Kidney (tissue), 22 donors: ENCODE data around the gene GRIP2. TPM values are rescaled to one million over a fixed set of nuclear protein-coding genes. Genes with fewer than 3 reads are reported as not detected.

Experiments used
- DNase-seq, 5 donors: peaks; one replicate each; pipeline ENCODE4 v3.0.0-alpha.2; 2013 to 2020
- FAIRE-seq: peaks from 2 replicates; lab custom pipeline; 2012; peaks lifted over from hg19 to GRCh38; lab: Jason Lieb, UNC
- H3K27ac ChIP-seq, 2 donors: one replicate each; pipeline ENCODE4 v1.7.0; 2013; ENCODE audit warnings: low read depth in 2 of 2, low read length in 2 of 2, inconsistent platforms in 1 of 2
- H3K27me3 ChIP-seq: one replicate; pipeline ENCODE4 v1.7.1; 2013; ENCODE audit warnings: low read length, inconsistent platforms; ENCODE audit not compliant: control insufficient read depth, insufficient read depth
- H3K36me3 ChIP-seq, 3 donors: one replicate each; pipeline versions ENCODE4 v1.7.0 to v1.7.1; 2013; ENCODE audit warnings: low read length in 3 of 3, control low read depth in 1 of 3, inconsistent platforms in 1 of 3; ENCODE audit not compliant: insufficient read depth in 3 of 3, control insufficient read depth in 2 of 3
- H3K4me1 ChIP-seq, 3 donors: one replicate each; pipeline versions ENCODE4 v1.7.0 to v1.7.1; 2013; ENCODE audit warnings: low read length in 3 of 3, inconsistent platforms in 1 of 3, low read depth in 1 of 3; ENCODE audit not compliant: control insufficient read depth in 2 of 3, insufficient read depth in 2 of 3
- H3K4me3 ChIP-seq, 3 donors: one replicate each; pipeline versions ENCODE4 v1.7.0 to v1.8.1; 2013; ENCODE audit warnings: low read length in 3 of 3, control low read depth in 1 of 3, inconsistent platforms in 1 of 3
- H3K9ac ChIP-seq, 3 donors: one replicate each; pipeline versions ENCODE4 v1.7.0 to v1.7.1; 2013; ENCODE audit warnings: low read length in 3 of 3, control low read depth in 1 of 3, inconsistent platforms in 1 of 3
- H3K9me3 ChIP-seq, 3 donors: one replicate each; pipeline versions ENCODE4 v1.7.0 to v1.7.1; 2013; ENCODE audit warnings: low read length in 3 of 3, control low read depth in 1 of 3, inconsistent platforms in 1 of 3; ENCODE audit not compliant: control insufficient read depth in 2 of 3, insufficient read depth in 1 of 3
- CTCF ChIP-seq: IDR thresholded peaks from 3 replicates; pipeline ENCODE4 v1.5.1; 2012; ENCODE audit warnings: mild to moderate bottlenecking, moderate library complexity, borderline replicate concordance; ENCODE audit not compliant: insufficient read depth; ENCODE audit errors: extremely low read depth
- intact Hi-C: fragments of 100-400 bp; cut with DNase I; formaldehyde crosslinking; loops from one replicate; pipeline ENCODE4 v1.11.1; 2022
- long read RNA-seq, 10 donors: library from polyadenylated mRNA in 1 of 10; unstranded in 1 of 10; transcript quantifications; one replicate each; pipeline ENCODE4 v2.0.0 and lab custom pipeline, GENCODE V29; 2021 to 2026
- polyA plus RNA-seq: library from polyadenylated mRNA; stranded (reverse); fragments of 350-450 nt; fragmentation: Illumina TruSeq; extraction: RNeasy Lipid Tissue Mini Kit (QIAGEN cat#74804); gene quantifications from one replicate; pipeline ENCODE4 v1.2.3, GENCODE V29; 2014; ENCODE audit warnings: low read depth, low replicate concordance; ENCODE audit not compliant: insufficient read depth
- total RNA-seq: library from RNA; stranded (reverse); fragmentation: NEBNext Ultra II Directional; extraction: Animal tissue kit (Norgen Biotek cat#: 25700); gene quantifications from one replicate; pipeline ENCODE4 v1.2.1, GENCODE V29; 2021
- donor health status: control.
- donor health status: control.
- donor health status: control.
- donor health status: control.
- donor health status: control.
- donor health status: DM: yes; HTN: yes; CAD: no.
- donor health status: Normal renal cell carcinoma (clear cell type).

The GRIP2 gene
- total RNA-seq (3.0 TPM), polyA plus RNA-seq (3.2 TPM)
- long read RNA-seq, donor 1 = 0 reads
- long read RNA-seq, donor 2 = 0 reads
- long read RNA-seq, donor 3 = 0 reads
- long read RNA-seq, donor 4 = 0 reads
- long read RNA-seq, donor 5 = 0 reads
- long read RNA-seq, donor 6 = 0 reads
- long read RNA-seq, donor 7, partial matches to known transcripts = 0 of 1 reads
- long read RNA-seq, donor 7, other reads (novel, unspliced or antisense) = 1 of 1 reads
- long read RNA-seq, donor 8 = 0 reads
- long read RNA-seq, donor 9 = 0 reads
- long read RNA-seq, donor 10 = 0 reads

- TF ChIP-seq CTCF = no peak
- no peak for FAIRE-seq
- peak in 4 of 5 donors; percentile 29 to 67 (median 54) for DNase-seq
- Histone ChIP-seq H3K27me3 (no peaks in the 10 kb centered on the region), H3K4me1 (no peaks in the 10 kb centered on the region), H3K4me3 (peak within 1 kb of the TSS in 1 of 3 donors; percentile 32), H3K27ac (no peak within 1 kb of the TSS), H3K9ac (no peak within 1 kb of the TSS), H3K9me3 (no peaks in the 10 kb centered on the region), H3K36me3 (no peaks in the 10 kb centered on the region)
- intact Hi-C loops = no loop called here
Observed at GRCh38 chr3:14539742-14540491, at the start of gene GRIP2. Gene GRIP2 (minus strand): TSS chr3:14540342. CDS start chr3:14540308, 34 bp downstream.

GRCh38 chr3:14588425-14589112 lies 48.4 kb upstream of the GRIP2 start:
- H3K27me3 ChIP-seq = no peaks in the 10 kb centered on the region
- TF ChIP-seq CTCF = no peak
- H3K27ac ChIP-seq = no peak overlapping the region
- intact Hi-C loops = no loop called here
- H3K9me3 ChIP-seq = no peaks in the 10 kb centered on the region
- no peak overlapping the region for H3K9ac ChIP-seq
- DNase-seq = no peak
- no peaks in the 10 kb centered on the region for H3K4me1 ChIP-seq
- FAIRE-seq = no peak
- H3K36me3 ChIP-seq = no peaks in the 10 kb centered on the region
- H3K4me3 ChIP-seq = no peak overlapping the region

- Histone ChIP-seq H3K4me1 (no peaks in the 10 kb centered on the region), H3K4me3 (no peak overlapping the region), H3K9ac (no peak overlapping the region), H3K27ac (no peak overlapping the region), H3K27me3 (no peaks in the 10 kb centered on the region), H3K9me3 (no peaks in the 10 kb centered on the region), H3K36me3 (no peaks in the 10 kb centered on the region)
- no peak for TF ChIP-seq CTCF
- intact Hi-C loops = no loop called here
- FAIRE-seq (no peak), DNase-seq (peak in 2 of 5 donors; percentile 11 to 34)
Observed at GRCh38 chr3:14587740-14588360, 47.7 kb upstream of the GRIP2 start.
